IMR-90 (cell line): ENCODE measurements around the gene RELCH.

Source experiments
- BHLHE40 ChIP-seq: fragments of 150-350 bp; IDR thresholded peaks from 2 replicates; pipeline ENCODE4 v1.6.1; 2016; ENCODE audit warnings: mild to moderate bottlenecking, low read depth, low read length
- CTCF ChIP-seq: conservative IDR thresholded peaks from 2 replicates; pipeline ENCODE4 v1.5.1; 2012; ENCODE audit warnings: mild to moderate bottlenecking, low read depth, low read length, improper control_type of control experiment
- MXI1 ChIP-seq: IDR thresholded peaks from 2 replicates; pipeline ENCODE4 v1.6.1; 2012; ENCODE audit warnings: low read depth, mild to moderate bottlenecking, low read length, moderate library complexity, borderline replicate concordance
- RCOR1 ChIP-seq: IDR thresholded peaks from 2 replicates; pipeline ENCODE4 v1.6.1; 2012; ENCODE audit warnings: mild to moderate bottlenecking, low read length, improper control_type of control experiment; ENCODE audit not compliant: insufficient replicate concordance
- RFX5 ChIP-seq: IDR thresholded peaks from 2 replicates; pipeline ENCODE4 v1.8.0; 2012; ENCODE audit warnings: low read depth, mild to moderate bottlenecking, low read length, moderate library complexity
- SMC3 ChIP-seq: fragments of 150-350 bp; IDR thresholded peaks from 2 replicates; pipeline ENCODE4 v1.6.1; 2016; ENCODE audit warnings: low read depth, mild to moderate bottlenecking, antibody characterized with exemption, low read length, moderate library complexity

DNA sequence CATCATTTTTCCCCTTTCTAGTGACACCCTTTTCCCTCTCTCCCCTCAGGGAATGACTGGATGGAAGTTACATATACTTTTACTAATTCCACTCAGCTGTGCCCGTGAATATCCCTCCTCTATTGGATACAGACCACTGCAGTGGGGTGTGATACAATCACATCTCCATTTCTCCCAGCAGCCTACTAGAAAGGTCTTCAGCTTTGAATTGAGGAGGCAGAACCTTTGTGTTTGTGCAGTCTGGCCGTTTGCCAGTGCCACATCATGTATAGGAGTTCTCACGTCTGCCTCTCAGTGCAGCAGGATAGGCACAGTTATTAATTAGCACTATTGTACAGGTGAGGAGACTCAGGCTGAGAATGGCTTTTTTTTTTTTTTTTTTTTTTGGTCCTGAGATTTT is 154.4 kb downstream of the RELCH start:
- TF ChIP-seq CTCF, result no peak
- TF ChIP-seq RCOR1, result no peak
- no peak for TF ChIP-seq MXI1
- TF ChIP-seq RFX5, result no peak
- no peak for TF ChIP-seq SMC3
- no peak for TF ChIP-seq BHLHE40
